ENCODE results near the gene ZRANB1.

GRCh38 chr10:125001313-125002046 is 59.6 kb downstream of the ZRANB1 start:
- TF ChIP-seq CTCF (IDR thresholded peaks at IDR 0.05) = no peak
- TF ChIP-seq POLR2AphosphoS5 (IDR thresholded peaks at IDR 0.05) = no peak
- no peak for TF ChIP-seq POLR2A (IDR thresholded peaks at IDR 0.05)

Measured in transverse colon (tissue), 4 donors.